Thyroid gland (tissue), 4 donors: ENCODE results near the gene RHPN2.

Experiments
- POLR2A ChIP-seq, 2 donors: fragments of 450-650 bp; IDR thresholded peaks; one replicate each; pipeline ENCODE4 v1.6.1; 2017; ENCODE audit warnings: antibody characterized with exemption in 2 of 2, mild to moderate bottlenecking in 2 of 2, moderate library complexity in 1 of 2
- TF ChIP-seq, protein P1 (sequence below), 6 experiments: fragments of 200-600 bp in 3 of 6; fragments of 450-650 bp in 3 of 6; sonication (generic) in 3 of 6; IDR thresholded peaks; one replicate each; pipeline ENCODE4 v1.5.1; 2016 to 2019; ENCODE audit warnings: antibody characterized with exemption in 6 of 6, mild to moderate bottlenecking in 2 of 6, inconsistent platforms in 1 of 6, moderate library complexity in 1 of 6

DNA sequence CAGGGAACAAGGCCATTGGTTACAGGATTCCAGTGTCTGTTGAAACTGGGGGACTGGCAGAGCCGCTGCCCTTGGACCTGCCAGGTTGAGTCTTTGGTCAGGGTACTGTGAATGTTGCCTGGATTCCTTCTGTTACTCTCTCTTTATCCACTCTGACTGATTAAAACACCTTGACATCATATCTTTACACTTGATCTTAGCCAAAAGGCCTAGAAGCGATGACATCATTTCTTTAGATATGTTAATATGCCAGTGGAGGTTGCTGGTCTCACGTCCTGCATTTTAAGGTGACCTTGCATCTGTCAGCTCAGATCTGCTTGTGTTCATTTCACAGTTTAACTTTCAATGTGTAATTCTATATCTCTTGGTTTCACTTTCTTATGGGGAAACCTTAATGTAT, 25.5 kb upstream of the RHPN2 start:
- no peak for TF ChIP-seq POLR2A (IDR thresholded peaks at IDR 0.05)
- TF ChIP-seq, protein P1, sequence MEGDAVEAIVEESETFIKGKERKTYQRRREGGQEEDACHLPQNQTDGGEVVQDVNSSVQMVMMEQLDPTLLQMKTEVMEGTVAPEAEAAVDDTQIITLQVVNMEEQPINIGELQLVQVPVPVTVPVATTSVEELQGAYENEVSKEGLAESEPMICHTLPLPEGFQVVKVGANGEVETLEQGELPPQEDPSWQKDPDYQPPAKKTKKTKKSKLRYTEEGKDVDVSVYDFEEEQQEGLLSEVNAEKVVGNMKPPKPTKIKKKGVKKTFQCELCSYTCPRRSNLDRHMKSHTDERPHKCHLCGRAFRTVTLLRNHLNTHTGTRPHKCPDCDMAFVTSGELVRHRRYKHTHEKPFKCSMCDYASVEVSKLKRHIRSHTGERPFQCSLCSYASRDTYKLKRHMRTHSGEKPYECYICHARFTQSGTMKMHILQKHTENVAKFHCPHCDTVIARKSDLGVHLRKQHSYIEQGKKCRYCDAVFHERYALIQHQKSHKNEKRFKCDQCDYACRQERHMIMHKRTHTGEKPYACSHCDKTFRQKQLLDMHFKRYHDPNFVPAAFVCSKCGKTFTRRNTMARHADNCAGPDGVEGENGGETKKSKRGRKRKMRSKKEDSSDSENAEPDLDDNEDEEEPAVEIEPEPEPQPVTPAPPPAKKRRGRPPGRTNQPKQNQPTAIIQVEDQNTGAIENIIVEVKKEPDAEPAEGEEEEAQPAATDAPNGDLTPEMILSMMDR (IDR thresholded peaks at IDR 0.05) = no peak
